NB4 (cell line): ENCODE data around the gene SYT2.
"Not testable (repeated sequence)": the region's sequence is repeated elsewhere in the genome, so short reads cannot be mapped to it uniquely, and the experiment has no call there.

Source experiments
- POLR2A ChIP-seq: IDR thresholded peaks from 2 replicates; pipeline ENCODE4 v1.6.1; 2011; ENCODE audit warnings: mild to moderate bottlenecking; ENCODE audit not compliant: insufficient read length; ENCODE audit errors: extremely low read depth
- TF ChIP-seq, protein P1 (sequence below): IDR thresholded peaks from one replicate; pipeline ENCODE4 v1.5.1; 2012; ENCODE audit warnings: low read depth, low read length

GRCh38 chr1:202546377-202546776 is 163.9 kb downstream of the SYT2 start:
- TF ChIP-seq, protein P1, sequence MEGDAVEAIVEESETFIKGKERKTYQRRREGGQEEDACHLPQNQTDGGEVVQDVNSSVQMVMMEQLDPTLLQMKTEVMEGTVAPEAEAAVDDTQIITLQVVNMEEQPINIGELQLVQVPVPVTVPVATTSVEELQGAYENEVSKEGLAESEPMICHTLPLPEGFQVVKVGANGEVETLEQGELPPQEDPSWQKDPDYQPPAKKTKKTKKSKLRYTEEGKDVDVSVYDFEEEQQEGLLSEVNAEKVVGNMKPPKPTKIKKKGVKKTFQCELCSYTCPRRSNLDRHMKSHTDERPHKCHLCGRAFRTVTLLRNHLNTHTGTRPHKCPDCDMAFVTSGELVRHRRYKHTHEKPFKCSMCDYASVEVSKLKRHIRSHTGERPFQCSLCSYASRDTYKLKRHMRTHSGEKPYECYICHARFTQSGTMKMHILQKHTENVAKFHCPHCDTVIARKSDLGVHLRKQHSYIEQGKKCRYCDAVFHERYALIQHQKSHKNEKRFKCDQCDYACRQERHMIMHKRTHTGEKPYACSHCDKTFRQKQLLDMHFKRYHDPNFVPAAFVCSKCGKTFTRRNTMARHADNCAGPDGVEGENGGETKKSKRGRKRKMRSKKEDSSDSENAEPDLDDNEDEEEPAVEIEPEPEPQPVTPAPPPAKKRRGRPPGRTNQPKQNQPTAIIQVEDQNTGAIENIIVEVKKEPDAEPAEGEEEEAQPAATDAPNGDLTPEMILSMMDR: not testable (repeated sequence)
- not testable (repeated sequence) for TF ChIP-seq POLR2A
